H1 (cell line): Measurements from ENCODE around the gene RGS3. TPM values are rescaled to one million over a fixed set of nuclear protein-coding genes. Genes with fewer than 3 reads are reported as not detected.

ENCODE experiments used
- CTCF ChIA-PET: fragments of 300-600 bp; sonication (Branson Sonifier 250); formaldehyde crosslinking; loops from one replicate; lab custom pipeline; 2021; ENCODE audit not compliant: partially characterized antibody; lab: Charles Lee
- POLR2A ChIA-PET: fragments of 300-600 bp; sonication (Branson Sonifier 250); formaldehyde crosslinking; loops from one replicate; lab custom pipeline; 2021; ENCODE audit warnings: inconsistent platforms; ENCODE audit not compliant: partially characterized antibody; lab: Charles Lee
- DNase-seq, 2 experiments: peaks; one replicate each; pipeline versions ENCODE4 v3.0.0 to v3.0.0-alpha.2; 2010 to 2022; ENCODE audit warnings: low spot score in 2 of 2, low read depth in 1 of 2, mixed read lengths in 1 of 2
- FAIRE-seq: peaks from 2 replicates; lab custom pipeline; 2011; peaks lifted over from hg19 to GRCh38; lab: Jason Lieb, UNC
- H2AFZ ChIP-seq: 2 replicates; pipeline ENCODE4 v1.8.1; 2012; ENCODE audit warnings: low read length, inconsistent platforms
- H2AK5ac ChIP-seq: 2 replicates; pipeline ENCODE4 v1.6.1; 2013; ENCODE audit warnings: low read depth, low read length
- H2BK120ac ChIP-seq: replicated peaks from 2 replicates; pipeline ENCODE3; 2013; ENCODE audit warnings: low read depth, low read length, inconsistent platforms
- H2BK12ac ChIP-seq: 2 replicates; pipeline ENCODE4 v1.6.1; 2013; ENCODE audit warnings: low read depth, low read length
- H2BK15ac ChIP-seq: 2 replicates; pipeline ENCODE4 v1.6.1; 2013; ENCODE audit warnings: low read length
- H2BK20ac ChIP-seq: 2 replicates; pipeline ENCODE4 v1.6.1; 2013; ENCODE audit warnings: low read length
- H2BK5ac ChIP-seq: 2 replicates; pipeline ENCODE4 v1.6.1; 2013; ENCODE audit warnings: low read depth, low read length
- H3K14ac ChIP-seq: 2 replicates; pipeline ENCODE4 v1.6.1; 2013; ENCODE audit warnings: inconsistent platforms; ENCODE audit not compliant: insufficient read length
- H3K18ac ChIP-seq: 2 replicates; pipeline ENCODE4 v1.6.1; 2013; ENCODE audit warnings: low read length; ENCODE audit errors: extremely low read depth
- H3K23ac ChIP-seq: 2 replicates; pipeline ENCODE4 v1.6.1; 2013; ENCODE audit warnings: inconsistent platforms; ENCODE audit not compliant: insufficient read length
- H3K23me2 ChIP-seq: 2 replicates; pipeline ENCODE4 v1.6.1; 2013; ENCODE audit warnings: low read depth, low read length
- H3K27ac ChIP-seq: 2 replicates; pipeline ENCODE4 v1.6.1; 2011; ENCODE audit warnings: low read depth, low read length, inconsistent platforms
- H3K27me3 ChIP-seq, 4 experiments: replicated peaks in 1 of 4; 1 replicate in 1 of 4; 2 replicates in 3 of 4; pipeline versions ENCODE4 v1.6.1 to v1.8.1; 2011 to 2013; ENCODE audit warnings: low read length in 3 of 4, mild to moderate bottlenecking in 3 of 4, inconsistent platforms in 2 of 4, mixed read lengths in 2 of 4, moderate library complexity in 1 of 4; ENCODE audit not compliant: control insufficient read depth in 3 of 4, insufficient read depth in 3 of 4; ENCODE audit errors: extremely low read depth in 1 of 4
- H3K36me3 ChIP-seq, 4 experiments: 2 replicates each; pipeline versions ENCODE4 v1.6.1 to v1.8.1; 2011 to 2013; ENCODE audit warnings: mild to moderate bottlenecking in 4 of 4, low read length in 3 of 4, moderate library complexity in 2 of 4, control low read depth in 1 of 4, inconsistent platforms in 1 of 4; ENCODE audit not compliant: insufficient read depth in 4 of 4, control insufficient read depth in 2 of 4
- H3K4ac ChIP-seq: replicated peaks from 2 replicates; pipeline ENCODE3; 2013; ENCODE audit warnings: low read length, low read depth, mixed read lengths, inconsistent platforms; ENCODE audit not compliant: insufficient read length
- H3K4me1 ChIP-seq, 4 experiments: replicated peaks in 1 of 4; 1 replicate in 1 of 4; 2 replicates in 3 of 4; pipeline versions ENCODE4 v1.6.1 to v1.8.1; 2011 to 2013; ENCODE audit warnings: low read length in 3 of 4, inconsistent platforms in 2 of 4, mixed read lengths in 1 of 4; ENCODE audit not compliant: insufficient read depth in 4 of 4, control insufficient read depth in 3 of 4
- H3K4me2 ChIP-seq, 2 experiments: 2 replicates each; pipeline versions ENCODE4 v1.6.1 to v1.8.1; 2011 to 2013; ENCODE audit warnings: low read depth in 2 of 2, low read length in 2 of 2, control low read depth in 1 of 2, inconsistent platforms in 1 of 2, mild to moderate bottlenecking in 1 of 2; ENCODE audit not compliant: insufficient read depth in 1 of 2
- H3K4me3 ChIP-seq, 4 experiments: fragments of 200-600, 300-600 bp in 1 of 4; sonication (generic), shearing (Covaris generic), sonication (Bioruptor Twin) in 1 of 4; 2 replicates each; pipeline versions ENCODE4 v1.5.1 to v1.8.1; 2011 to 2016; ENCODE audit warnings: low read length in 4 of 4, low read depth in 3 of 4, control low read depth in 2 of 4, inconsistent platforms in 2 of 4, mild to moderate bottlenecking in 2 of 4, mixed read lengths in 1 of 4, moderate library complexity in 1 of 4; ENCODE audit not compliant: insufficient read depth in 2 of 4; ENCODE audit errors: extremely low read depth in 1 of 4
- H3K56ac ChIP-seq: replicated peaks from 2 replicates; pipeline ENCODE3; 2013; ENCODE audit warnings: low read depth, mild to moderate bottlenecking, mixed read lengths, low read length, inconsistent platforms; ENCODE audit not compliant: insufficient read length
- H3K79me1 ChIP-seq: 2 replicates; pipeline ENCODE4 v1.6.1; 2013; ENCODE audit warnings: low read depth, low read length, control low read depth
- H3K79me2 ChIP-seq, 2 experiments: 2 replicates each; pipeline versions ENCODE4 v1.6.1 to v1.8.1; 2012 to 2013; ENCODE audit warnings: low read length in 2 of 2, mild to moderate bottlenecking in 2 of 2, inconsistent platforms in 1 of 2; ENCODE audit not compliant: insufficient read depth in 2 of 2, control insufficient read depth in 1 of 2
- H3K9ac ChIP-seq, 4 experiments: replicated peaks in 1 of 4; 1 replicate in 1 of 4; 2 replicates in 3 of 4; pipeline versions ENCODE4 v1.6.1 to v1.8.1; 2011 to 2013; ENCODE audit warnings: low read depth in 3 of 4, low read length in 3 of 4, control low read depth in 2 of 4, mild to moderate bottlenecking in 2 of 4, moderate library complexity in 2 of 4, inconsistent platforms in 1 of 4; ENCODE audit errors: extremely low read depth in 1 of 4
- H3K9me3 ChIP-seq, 2 experiments: 2 replicates each; pipeline versions ENCODE4 v1.6.1 to v1.8.1; 2012 to 2013; ENCODE audit warnings: mild to moderate bottlenecking in 2 of 2, moderate library complexity in 2 of 2, control low read depth in 1 of 2, inconsistent platforms in 1 of 2, low read depth in 1 of 2, low read length in 1 of 2, mixed read lengths in 1 of 2; ENCODE audit not compliant: insufficient read depth in 2 of 2
- H4K20me1 ChIP-seq, 2 experiments: replicated peaks in 1 of 2; 2 replicates each; pipeline versions ENCODE3 to v1.8.1; 2011 to 2013; ENCODE audit warnings: inconsistent platforms in 2 of 2, low read length in 2 of 2, mild to moderate bottlenecking in 1 of 2; ENCODE audit not compliant: insufficient read depth in 2 of 2, control insufficient read depth in 1 of 2
- H4K5ac ChIP-seq: 2 replicates; pipeline ENCODE4 v1.6.1; 2013; ENCODE audit warnings: low read length, low read depth, mixed read lengths, inconsistent platforms; ENCODE audit not compliant: insufficient read length
- H4K8ac ChIP-seq: 2 replicates; pipeline ENCODE4 v1.8.0; 2013; ENCODE audit warnings: mild to moderate bottlenecking, moderate library complexity, low read length, inconsistent platforms; ENCODE audit not compliant: insufficient read depth; ENCODE audit errors: extremely low read depth
- H4K91ac ChIP-seq: replicated peaks from 2 replicates; pipeline ENCODE3; 2013; ENCODE audit warnings: low read length, mixed read lengths, inconsistent platforms; ENCODE audit not compliant: insufficient read length
- CTCF ChIP-seq, 3 experiments: IDR thresholded peaks; 1 replicate in 2 of 3; 2 replicates in 1 of 3; pipeline versions ENCODE4 v1.5.1 to v1.6.1; 2011; ENCODE audit warnings: low read length in 3 of 3, mild to moderate bottlenecking in 3 of 3, inconsistent platforms in 2 of 3, low read depth in 1 of 3, moderate library complexity in 1 of 3; ENCODE audit not compliant: insufficient read depth in 1 of 3; ENCODE audit errors: control extremely low read depth in 1 of 3
- E2F6 ChIP-seq: IDR thresholded peaks from 2 replicates; pipeline ENCODE4 v1.6.1; 2012; ENCODE audit warnings: inconsistent platforms
- EP300 ChIP-seq, 2 experiments: IDR thresholded peaks; 1 replicate in 1 of 2; 2 replicates in 1 of 2; pipeline ENCODE4 v1.6.1; 2011 to 2012; ENCODE audit warnings: low read depth in 2 of 2, low read length in 2 of 2, mild to moderate bottlenecking in 2 of 2, borderline replicate concordance in 1 of 2, inconsistent platforms in 1 of 2, moderate library complexity in 1 of 2
- EZH2 ChIP-seq: fragments of 200-600 bp; sonication (generic); IDR thresholded peaks from 2 replicates; pipeline ENCODE4 v1.7.1; 2012; ENCODE audit warnings: low read depth, mild to moderate bottlenecking, moderate library complexity, low read length, inconsistent platforms; ENCODE audit not compliant: severe bottlenecking
- HDAC2 ChIP-seq, 2 experiments: fragments of 300-600 bp in 1 of 2; sonication (generic) in 1 of 2; IDR thresholded peaks; 2 replicates each; pipeline ENCODE4 v1.6.1; 2011 to 2012; ENCODE audit warnings: low read depth in 2 of 2, low read length in 2 of 2, mild to moderate bottlenecking in 2 of 2, moderate library complexity in 2 of 2, borderline replicate concordance in 1 of 2, inconsistent platforms in 1 of 2
- RNF2 ChIP-seq: fragments of 200-900, 300-1000 bp; sonication (generic); IDR thresholded peaks from 2 replicates; pipeline ENCODE4 v1.7.1; 2016; ENCODE audit warnings: borderline replicate concordance, low read depth, mild to moderate bottlenecking, antibody characterized with exemption, low read length; ENCODE audit not compliant: poor library complexity, severe bottlenecking; ENCODE audit errors: missing control alignments
- RXRA ChIP-seq: IDR thresholded peaks from 2 replicates; pipeline ENCODE4 v1.6.1; 2011; ENCODE audit warnings: low read depth, mild to moderate bottlenecking, low read length, moderate library complexity; ENCODE audit not compliant: insufficient read depth
- TBP ChIP-seq: IDR thresholded peaks from 2 replicates; pipeline ENCODE4 v1.6.1; 2011; ENCODE audit warnings: low read depth, low read length, improper control_type of control experiment
- WGBS, 2 experiments: shearing (Covaris generic) in 1 of 2; methylation state at CpG; one replicate each; pipeline versions ENCODE4 v1.1.6 to v1.1.7; 2013 to 2015; ENCODE audit warnings: low lambda C conversion rate in 2 of 2, mixed read lengths in 2 of 2, inconsistent platforms in 1 of 2, low coverage in 1 of 2, missing lambda C conversion rate in 1 of 2; ENCODE audit not compliant: insufficient replicate concordance in 2 of 2, insufficient coverage in 1 of 2, insufficient read length in 1 of 2; ENCODE audit errors: extremely low coverage in 1 of 2, missing lambda C conversion rate in 1 of 2; 5-methylcytosine and 5-hydroxymethylcytosine counted together
- polyA plus RNA-seq, 7 experiments: library from polyadenylated mRNA; depleted of rRNA in 3 of 7; stranded (reverse) in 5 of 7; unstranded in 2 of 7; fragments of >200 nt in 5 of 7; fragments of 200-250 nt in 2 of 7; gene quantifications; 1 replicate in 5 of 7; 2 replicates in 1 of 7; 4 replicates in 1 of 7; pipeline versions ENCODE4 v1.2.1 to v1.2.3, GENCODE V29; 2011 to 2013; ENCODE audit warnings: missing spikeins in 2 of 7, mixed read lengths in 2 of 7
- total RNA-seq: library from RNA; stranded (reverse); fragmentation: NEBNext Ultra II Directional; extraction: Animal tissue kit (Norgen Biotek cat#: 25700); gene quantifications from 2 replicates; pipeline ENCODE4 v1.2.1, GENCODE V29; 2021

Gene RGS3
- total and polyA plus RNA-seq, 2 of the 8 experiments (the other 6 are each of a cell fraction or from before 2014, with no cell fraction given): 12.6 to 18.2 TPM

GRCh38 chr9:113513536-113513935, 50.0 kb downstream of the RGS3 start:
- Histone ChIP-seq H3K79me1 (no peaks in the 10 kb centered on the region), H2BK12ac (no peak overlapping the region), H3K56ac (no peak overlapping the region), H3K27me3 (no peaks in the 10 kb centered on the region), H3K23ac (no peak overlapping the region), H2BK20ac (no peak overlapping the region), H3K9me3 (no peaks in the 10 kb centered on the region), H3K9ac (no peak overlapping the region), H3K4me1 (no peaks in the 10 kb centered on the region), H3K4me2 (no peak overlapping the region), H4K5ac (no peak overlapping the region), H4K8ac (no peak overlapping the region; the same call in 1 of the 2 replicates), H3K4ac (no peak overlapping the region), H4K20me1 (no peaks in the 10 kb centered on the region), H2AK5ac (no peak overlapping the region), H3K23me2 (no peaks in the 10 kb centered on the region), H4K91ac (no peak overlapping the region), H3K4me3 (no peak overlapping the region), H2BK5ac (no peak overlapping the region), H2BK15ac (no peak overlapping the region), H3K27ac (no peak overlapping the region), H3K18ac (no peak overlapping the region), H3K79me2 (no peaks in the 10 kb centered on the region), H2AFZ (no peak overlapping the region), H2BK120ac (no peak overlapping the region), H3K14ac (no peak overlapping the region), H3K36me3 (no peaks in the 10 kb centered on the region; a peak in 1 of 8 replicates)
- TF ChIP-seq E2F6 (no peak), RXRA (no peak), HDAC2 (IDR thresholded peaks at IDR 0.05; ENCODE audit: borderline replicate concordance in 1 of 2, low read depth in 2 of 2, low read length in 2 of 2) (no peak), EP300 (IDR thresholded peaks at IDR 0.05; ENCODE audit: borderline replicate concordance in 1 of 2, low read depth in 2 of 2, low read length in 2 of 2) (no peak), CTCF (IDR thresholded peaks at IDR 0.05; ENCODE audit: control extremely low read depth in 1 of 3, insufficient read depth in 1 of 3, low read depth in 1 of 3, low read length in 3 of 3) (no peak), EZH2 (no peak), RNF2 (no peak), TBP (no peak)
- POLR2A ChIA-PET: no interaction called here
- DNase-seq (no peak), FAIRE-seq (no peak)
- 86% methylated on average over 2 of the region's 2 CpGs; no CpG with 5 or more reads in 1 of the 2 experiments for WGBS, 2 experiments
- CTCF ChIA-PET: interaction anchor here (0.6 to 2.5 kb wide), 6 partner anchors 10 to 239 kb away, joined by 3 to 8 read pairs (median 4); no protein-coding TSS in a partner anchor
